HepG2 (cell line): ENCODE measurements around the gene ANO2. TPM values are rescaled to one million over a fixed set of nuclear protein-coding genes. Genes with fewer than 3 reads are reported as not detected.

Experiments used
- ATAC-seq: fragments of 200-7000 bp; cut with Tn5 transposase; 3 replicates; pipeline ENCODE4 v1.9.1; 2020; ENCODE audit warnings: mild to moderate bottlenecking, moderate library complexity
- BruUV-seq: library from RNA; stranded (reverse); fragments of 400-500 nt; replicated peaks from 2 replicates; lab custom pipeline; 2021; lab: Mats Ljungman, UMichigan
- CTCF ChIA-PET: fragments of 300-600 bp; formaldehyde crosslinking; extraction: SDS; loops from one replicate; lab custom pipeline; 2021; ENCODE audit warnings: low total read pairs, inconsistent platforms, low intra/inter-chr PET ratio; lab: Yijun Ruan, JAX
- POLR2A ChIA-PET: fragments of 350-600 bp; sonication (Branson Sonifier 250); formaldehyde crosslinking; loops from one replicate; lab custom pipeline; 2020; ENCODE audit warnings: antibody characterized with exemption, inconsistent platforms; lab: Yijun Ruan, JAX
- DNase-seq: peaks from one replicate; pipeline ENCODE4 v3.0.0-alpha.2; 2015; ENCODE audit warnings: low spot score
- FAIRE-seq: peaks from 3 replicates; lab custom pipeline; 2011; peaks lifted over from hg19 to GRCh38; lab: Jason Lieb, UNC
- H2AFZ ChIP-seq: one replicate; pipeline ENCODE4 v1.6.1; 2011; ENCODE audit warnings: low read length, inconsistent platforms
- H3K27ac ChIP-seq: fragments of 300-600 bp; 3 replicates; pipeline ENCODE4 v1.8.0; 2011; ENCODE audit warnings: mixed run types, mild to moderate bottlenecking, mixed read lengths, low read length, inconsistent platforms; ENCODE audit not compliant: insufficient read depth; ENCODE audit errors: extremely low read length
- H3K27me3 ChIP-seq, 2 experiments: fragments of 200-600 bp in 1 of 2; 2 replicates in 1 of 2; 3 replicates in 1 of 2; pipeline versions ENCODE4 v1.6.0 to v1.8.0; 2011; ENCODE audit warnings: low read length in 2 of 2, mild to moderate bottlenecking in 2 of 2, moderate library complexity in 2 of 2, inconsistent platforms in 1 of 2; ENCODE audit not compliant: insufficient read depth in 2 of 2, control insufficient read depth in 1 of 2
- H3K36me3 ChIP-seq, 2 experiments: fragments of 200-600 bp in 1 of 2; replicated peaks in 1 of 2; 2 replicates in 1 of 2; 3 replicates in 1 of 2; pipeline versions ENCODE4 v1.5.1 to v1.8.0; 2011; ENCODE audit warnings: low read length in 2 of 2, inconsistent platforms in 1 of 2; ENCODE audit not compliant: insufficient read depth in 2 of 2, control insufficient read depth in 1 of 2
- H3K4me1 ChIP-seq: 2 replicates; pipeline ENCODE4 v1.5.1; 2012; ENCODE audit warnings: low read length, inconsistent platforms; ENCODE audit not compliant: insufficient read depth
- H3K4me2 ChIP-seq: 2 replicates; pipeline ENCODE4 v1.6.0; 2011; ENCODE audit warnings: low read depth, low read length, inconsistent platforms
- H3K4me3 ChIP-seq, 3 experiments: fragments of 200-600 bp in 1 of 3; sonication (generic), shearing (Covaris generic) in 1 of 3; replicated peaks in 1 of 3; 2 replicates each; pipeline ENCODE4 v1.5.1; 2011 to 2016; ENCODE audit warnings: low read length in 3 of 3, inconsistent platforms in 2 of 3, low read depth in 2 of 3, mild to moderate bottlenecking in 2 of 3, control low read depth in 1 of 3, mixed read lengths in 1 of 3; ENCODE audit not compliant: insufficient read depth in 1 of 3
- H3K79me2 ChIP-seq: one replicate; pipeline ENCODE4 v1.6.1; 2011; ENCODE audit warnings: low read length, inconsistent platforms; ENCODE audit not compliant: insufficient read depth
- H3K9ac ChIP-seq: 2 replicates; pipeline ENCODE4 v1.6.0; 2011; ENCODE audit warnings: mild to moderate bottlenecking, low read depth, low read length, inconsistent platforms; ENCODE audit not compliant: insufficient read depth
- H3K9me3 ChIP-seq: 2 replicates; pipeline ENCODE4 v1.5.1; 2012; ENCODE audit warnings: mild to moderate bottlenecking, low read length
- H4K20me1 ChIP-seq: 2 replicates; pipeline ENCODE4 v1.6.0; 2011; ENCODE audit warnings: inconsistent platforms, mild to moderate bottlenecking, low read length, moderate library complexity; ENCODE audit not compliant: insufficient read depth
- CHD4 ChIP-seq: fragments of 200-600 bp; sonication (generic); IDR thresholded peaks from 2 replicates; pipeline ENCODE4 v1.7.0; 2017; ENCODE audit warnings: mild to moderate bottlenecking, low read length, borderline replicate concordance
- ESRRA ChIP-seq: sonication (generic); formaldehyde crosslinking; IDR thresholded peaks from 2 replicates; pipeline ENCODE4 v1.5.1; 2020; ENCODE audit warnings: mild to moderate bottlenecking, low read depth, missing genetic modification reagents
- HHEX ChIP-seq: IDR thresholded peaks from 2 replicates; pipeline ENCODE4 v1.6.1; 2016; ENCODE audit warnings: control low read depth
- MBNL3 ChIP-seq: fragments of 250-450 bp; sonication (Bioruptor Pico); conservative IDR thresholded peaks from 2 replicates; pipeline ENCODE4 v1.8.0; 2022; ENCODE audit warnings: mild to moderate bottlenecking, inconsistent platforms
- TCF7L2 ChIP-seq: IDR thresholded peaks from 2 replicates; pipeline ENCODE4 v1.6.1; 2011; ENCODE audit warnings: mild to moderate bottlenecking, low read depth, low read length, moderate library complexity
- ZBTB26 ChIP-seq: IDR thresholded peaks from 2 replicates; pipeline ENCODE4 v1.6.1; 2016; ENCODE audit warnings: missing compliant biosample characterization, missing genetic modification reagents, borderline replicate concordance
- ZBTB49 ChIP-seq: sonication (generic); formaldehyde crosslinking; IDR thresholded peaks from 2 replicates; pipeline ENCODE4 v1.4.0; 2020; ENCODE audit warnings: missing genetic modification reagents, borderline replicate concordance
- ZNF607 ChIP-seq: sonication (generic); formaldehyde crosslinking; IDR thresholded peaks from 2 replicates; pipeline ENCODE4 v1.5.1; 2020; ENCODE audit warnings: missing genetic modification reagents, mild to moderate bottlenecking, borderline replicate concordance
- WGBS: methylation state at CpG from one replicate; pipeline ENCODE4 v1.1.6; 2017; ENCODE audit warnings: low lambda C conversion rate; 5-methylcytosine and 5-hydroxymethylcytosine counted together
- in situ Hi-C: cut with HindIII; loops from 2 replicates; pipeline ENCODE4 v1.10.0; 2017; ENCODE audit warnings: low pct_unique_long_range_greater_than_20kb; ENCODE audit not compliant: extremely low pct_ligation_motif_present
- intact Hi-C: fragments of 100-400 bp; cut with micrococcal nuclease; formaldehyde crosslinking; loops from one replicate; pipeline ENCODE4 v1.10.0; 2022; ENCODE audit not compliant: unreplicated experiment
- polyA plus RNA-seq, 8 experiments: library from polyadenylated mRNA; depleted of rRNA in 3 of 8; stranded (reverse) in 7 of 8; unstranded in 1 of 8; fragments of >200 nt; fragmentation: Illumina TruSeq in 4 of 8; extraction: Trizol in 4 of 8; gene quantifications; 2 replicates each; pipeline versions ENCODE4 v1.2.1 to v1.2.3, GENCODE V29; 2011 to 2016; ENCODE audit warnings: low read depth in 4 of 8, missing spikeins in 1 of 8, mixed read lengths in 1 of 8; ENCODE audit not compliant: insufficient read depth in 1 of 8
- total RNA-seq, 5 experiments: library from RNA; depleted of rRNA; stranded (reverse); fragments of >200 nt; fragmentation: Illumina TruSeq; extraction: Trizol; gene quantifications; 2 replicates each; pipeline ENCODE4 v1.2.3, GENCODE V29; 2016; ENCODE audit warnings: low read depth in 1 of 5
- TF ChIP-seq, protein P1 (sequence below), 2 experiments: fragments of 450-650 bp in 1 of 2; sonication (generic) in 1 of 2; formaldehyde crosslinking in 1 of 2; IDR thresholded peaks; 2 replicates each; pipeline versions ENCODE4 v1.6.1 to v1.8.0; 2016 to 2022; ENCODE audit warnings: antibody characterized with exemption in 1 of 2, mild to moderate bottlenecking in 1 of 2, missing genetic modification reagents in 1 of 2
- TF ChIP-seq, protein P2 (sequence below): sonication (generic); formaldehyde crosslinking; IDR thresholded peaks from 2 replicates; pipeline ENCODE4 v1.4.0; 2020; ENCODE audit warnings: low read depth, mild to moderate bottlenecking, missing genetic modification reagents

ANO2 gene
- total and polyA plus RNA-seq, 2 of the 13 experiments (the other 11 are each of a cell fraction or from before 2014, with no cell fraction given): 0.18 TPM; not detected in 1

DNA sequence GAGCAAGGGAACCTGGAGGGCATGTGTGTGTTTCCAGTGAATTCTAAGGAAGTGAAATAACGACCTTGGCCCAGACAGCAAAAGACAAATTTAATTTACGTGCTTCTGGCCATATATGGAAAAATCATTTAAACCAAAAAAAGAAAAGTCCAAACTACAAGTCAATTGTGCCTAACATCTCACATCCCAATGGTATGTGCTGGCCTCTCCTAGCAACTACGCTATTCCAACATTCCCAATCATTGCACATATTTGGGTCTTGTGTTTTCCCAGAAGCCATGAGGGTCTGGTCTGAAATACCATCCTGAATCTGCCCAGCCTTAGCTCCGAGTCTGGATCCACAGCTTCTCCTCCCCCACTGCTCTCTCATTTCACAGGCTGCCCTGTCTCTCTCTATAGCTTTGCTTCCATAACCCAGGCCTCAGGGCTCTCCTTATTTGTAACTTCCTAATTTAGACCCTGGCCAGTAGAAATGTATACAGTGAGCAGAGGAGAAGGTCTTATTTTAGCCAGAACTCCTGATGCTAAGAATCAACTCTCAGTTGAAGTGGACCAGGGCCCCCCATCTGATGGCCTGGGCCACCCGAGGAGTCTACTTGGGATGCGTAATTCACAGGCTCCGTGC lies 224.6 kb downstream of the ANO2 start:
- Histone ChIP-seq H3K79me2 (no peaks in the 10 kb centered on the region), H3K27ac (no peak overlapping the region), H3K4me2 (no peak overlapping the region), H2AFZ (no peak overlapping the region), H3K9ac (no peak overlapping the region), H3K27me3 (peaks cover 0 to 1% of the 10 kb centered on the region in 2 experiments; a peak in 2 of 5 replicates), H3K4me1 (no peaks in the 10 kb centered on the region), H4K20me1 (no peaks in the 10 kb centered on the region), H3K4me3 (no peak overlapping the region), H3K9me3 (no peaks in the 10 kb centered on the region), H3K36me3 (no peaks in the 10 kb centered on the region)
- POLR2A ChIA-PET: no interaction called here
- in situ Hi-C loops: no loop called here
- 51% methylated on average over 7 of the region's 7 CpGs for WGBS
- CTCF ChIA-PET: no interaction called here
- FAIRE-seq (no peak), ATAC-seq (no peak), DNase-seq (no peak)
- intact Hi-C loops: no loop called here
- no TSS peak for BruUV-seq
- TF ChIP-seq, protein P1, sequence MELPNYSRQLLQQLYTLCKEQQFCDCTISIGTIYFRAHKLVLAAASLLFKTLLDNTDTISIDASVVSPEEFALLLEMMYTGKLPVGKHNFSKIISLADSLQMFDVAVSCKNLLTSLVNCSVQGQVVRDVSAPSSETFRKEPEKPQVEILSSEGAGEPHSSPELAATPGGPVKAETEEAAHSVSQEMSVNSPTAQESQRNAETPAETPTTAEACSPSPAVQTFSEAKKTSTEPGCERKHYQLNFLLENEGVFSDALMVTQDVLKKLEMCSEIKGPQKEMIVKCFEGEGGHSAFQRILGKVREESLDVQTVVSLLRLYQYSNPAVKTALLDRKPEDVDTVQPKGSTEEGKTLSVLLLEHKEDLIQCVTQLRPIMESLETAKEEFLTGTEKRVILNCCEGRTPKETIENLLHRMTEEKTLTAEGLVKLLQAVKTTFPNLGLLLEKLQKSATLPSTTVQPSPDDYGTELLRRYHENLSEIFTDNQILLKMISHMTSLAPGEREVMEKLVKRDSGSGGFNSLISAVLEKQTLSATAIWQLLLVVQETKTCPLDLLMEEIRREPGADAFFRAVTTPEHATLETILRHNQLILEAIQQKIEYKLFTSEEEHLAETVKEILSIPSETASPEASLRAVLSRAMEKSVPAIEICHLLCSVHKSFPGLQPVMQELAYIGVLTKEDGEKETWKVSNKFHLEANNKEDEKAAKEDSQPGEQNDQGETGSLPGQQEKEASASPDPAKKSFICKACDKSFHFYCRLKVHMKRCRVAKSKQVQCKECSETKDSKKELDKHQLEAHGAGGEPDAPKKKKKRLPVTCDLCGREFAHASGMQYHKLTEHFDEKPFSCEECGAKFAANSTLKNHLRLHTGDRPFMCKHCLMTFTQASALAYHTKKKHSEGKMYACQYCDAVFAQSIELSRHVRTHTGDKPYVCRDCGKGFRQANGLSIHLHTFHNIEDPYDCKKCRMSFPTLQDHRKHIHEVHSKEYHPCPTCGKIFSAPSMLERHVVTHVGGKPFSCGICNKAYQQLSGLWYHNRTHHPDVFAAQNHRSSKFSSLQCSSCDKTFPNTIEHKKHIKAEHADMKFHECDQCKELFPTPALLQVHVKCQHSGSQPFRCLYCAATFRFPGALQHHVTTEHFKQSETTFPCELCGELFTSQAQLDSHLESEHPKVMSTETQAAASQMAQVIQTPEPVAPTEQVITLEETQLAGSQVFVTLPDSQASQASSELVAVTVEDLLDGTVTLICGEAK (IDR thresholded peaks at IDR 0.05): no peak
- TF ChIP-seq, protein P1 (CRISPR knock-in tag; IDR thresholded peaks at IDR 0.05): no peak
- TF ChIP-seq MBNL3 (CRISPR knock-in tag): no peak
- TF ChIP-seq ESRRA: no peak
- TF ChIP-seq CHD4: no peak
- no peak for TF ChIP-seq TCF7L2
- TF ChIP-seq HHEX (CRISPR knock-in tag): no peak
- TF ChIP-seq ZBTB26 (CRISPR knock-in tag): no peak
- TF ChIP-seq ZBTB49: no peak
- TF ChIP-seq, protein P2, sequence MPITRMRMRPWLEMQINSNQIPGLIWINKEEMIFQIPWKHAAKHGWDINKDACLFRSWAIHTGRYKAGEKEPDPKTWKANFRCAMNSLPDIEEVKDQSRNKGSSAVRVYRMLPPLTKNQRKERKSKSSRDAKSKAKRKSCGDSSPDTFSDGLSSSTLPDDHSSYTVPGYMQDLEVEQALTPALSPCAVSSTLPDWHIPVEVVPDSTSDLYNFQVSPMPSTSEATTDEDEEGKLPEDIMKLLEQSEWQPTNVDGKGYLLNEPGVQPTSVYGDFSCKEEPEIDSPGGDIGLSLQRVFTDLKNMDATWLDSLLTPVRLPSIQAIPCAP (CRISPR knock-in tag): no peak
- TF ChIP-seq ZNF607: no peak
